Measurements from ENCODE around the gene TTC28.

Gene TTC28

GRCh38 chr22:28021998-28022660 lies 657.5 kb downstream of the TTC28 start:
- Mint-ChIP-seq H3K4me1 (peaks cover 34% of the 10 kb centered on the region), H3K4me3 (no peak overlapping the region)

GRCh38 chr22:28021116-28021997 lies 658.3 kb downstream of the TTC28 start:
- Mint-ChIP-seq H3K36me3 (ENCODE audit: low read depth) (no peaks in the 10 kb centered on the region), H3K4me3 (no peak overlapping the region), H3K27me3 (ENCODE audit: low read depth) (peaks cover 3% of the 10 kb centered on the region), H3K4me1 (peaks cover 26% of the 10 kb centered on the region), H3K9me3 (no peaks in the 10 kb centered on the region), H3K27ac (peak overlapping the region; percentile 71 to 90 (median 80))
- TF ChIP-seq CTCF (IDR thresholded peaks at IDR 0.05; ENCODE audit: unreplicated experiment in 3 of 3): no peak

More at GRCh38 chr22:28021998-28022660, 657.5 kb downstream of the TTC28 start:
- Mint-ChIP-seq H3K36me3 (ENCODE audit: low read depth) (no peaks in the 10 kb centered on the region), H3K27me3 (ENCODE audit: low read depth) (peaks cover 3% of the 10 kb centered on the region), H3K27ac (peak overlapping the region in 1 of 3 experiments; percentile 25), H3K9me3 (no peaks in the 10 kb centered on the region)
- no peak for TF ChIP-seq CTCF (IDR thresholded peaks at IDR 0.05; ENCODE audit: unreplicated experiment in 3 of 3)

GRCh38 chr22:28019881-28020861 lies 659.5 kb downstream of the TTC28 start:
- peak overlapping the region; percentile 71 to 90 (median 80) for H3K27ac Mint-ChIP-seq
- H3K36me3 Mint-ChIP-seq (ENCODE audit: low read depth): no peaks in the 10 kb centered on the region
- H3K9me3 Mint-ChIP-seq: no peaks in the 10 kb centered on the region
- peaks cover 25% of the 10 kb centered on the region for H3K4me1 Mint-ChIP-seq
- TF ChIP-seq CTCF (IDR thresholded peaks at IDR 0.05; ENCODE audit: unreplicated experiment in 3 of 3): peak; percentile 94 to 99 (median 97)
- H3K4me3 Mint-ChIP-seq: peak overlapping the region; percentile 53 to 73 (median 64)
- peaks cover 7% of the 10 kb centered on the region for H3K27me3 Mint-ChIP-seq (ENCODE audit: low read depth)

- peaks cover 7% of the 10 kb centered on the region for H3K27me3 Mint-ChIP-seq (ENCODE audit: low read depth)
- no peak for TF ChIP-seq CTCF (IDR thresholded peaks at IDR 0.05; ENCODE audit: unreplicated experiment in 3 of 3)
- H3K36me3 Mint-ChIP-seq (ENCODE audit: low read depth): no peaks in the 10 kb centered on the region
- H3K4me3 Mint-ChIP-seq: no peak overlapping the region
- H3K9me3 Mint-ChIP-seq: no peaks in the 10 kb centered on the region
- H3K27ac Mint-ChIP-seq: no peak overlapping the region
- peaks cover 25% of the 10 kb centered on the region for H3K4me1 Mint-ChIP-seq
These were observed 660.3 kb downstream of the TTC28 start for GRCh38 chr22:28019360-28019759.

- no peak for TF ChIP-seq CTCF (IDR thresholded peaks at IDR 0.05; ENCODE audit: unreplicated experiment in 3 of 3)
- no peak overlapping the region for H3K4me3 Mint-ChIP-seq
- H3K36me3 Mint-ChIP-seq (ENCODE audit: low read depth): no peaks in the 10 kb centered on the region
- H3K4me1 Mint-ChIP-seq: peaks cover 25% of the 10 kb centered on the region
- no peak overlapping the region for H3K27ac Mint-ChIP-seq
- no peaks in the 10 kb centered on the region for H3K9me3 Mint-ChIP-seq
- H3K27me3 Mint-ChIP-seq (ENCODE audit: low read depth): peaks cover 7% of the 10 kb centered on the region
These were observed 661.1 kb downstream of the TTC28 start for GRCh38 chr22:28018461-28018927.

Measured in nephron (organoid).